Activated CD4-positive, alpha-beta memory T cell treated with anti-CD3 and anti-CD28 coated beads, Interleukin-2, amount 10 ng/mL, durations not matched to agents 7 days and 5 days (primary cell): ENCODE results near the gene CYB5B. TPM values are rescaled to one million over a fixed set of nuclear protein-coding genes. Genes with fewer than 3 reads are reported as not detected.

ENCODE experiments used
- CTCF ChIA-PET: fragments of 350-600 bp; sonication (Branson Sonifier 250); formaldehyde crosslinking; loops from one replicate; lab custom pipeline; 2021; ENCODE audit warnings: antibody characterized with exemption, inconsistent platforms; lab: Charles Lee
- POLR2A ChIA-PET: fragments of 350-600 bp; sonication (Branson Sonifier 250); formaldehyde crosslinking; loops from one replicate; lab custom pipeline; 2021; ENCODE audit warnings: antibody characterized with exemption; lab: Charles Lee
- DNase-seq: peaks from one replicate; pipeline ENCODE4 v3.0.0-alpha.2; 2020
- H3K27ac Mint-ChIP-seq: one replicate; pipeline ENCODE4 v1.8.0; 2021; ENCODE audit warnings: mild to moderate bottlenecking, mixed read lengths
- H3K27me3 Mint-ChIP-seq: one replicate; pipeline ENCODE4 v1.8.0; 2021; ENCODE audit warnings: mixed read lengths
- H3K36me3 Mint-ChIP-seq: one replicate; pipeline ENCODE4 v1.8.0; 2021; ENCODE audit warnings: low read depth, mixed read lengths
- H3K4me1 Mint-ChIP-seq: one replicate; pipeline ENCODE4 v1.8.0; 2021; ENCODE audit warnings: mixed read lengths
- H3K4me3 Mint-ChIP-seq: one replicate; pipeline ENCODE4 v1.8.0; 2021; ENCODE audit warnings: mild to moderate bottlenecking, mixed read lengths
- H3K9me3 Mint-ChIP-seq: one replicate; pipeline ENCODE4 v1.8.0; 2021; ENCODE audit warnings: mixed read lengths
- total RNA-seq, 2 experiments: library from RNA; stranded (reverse); gene quantifications; one replicate each; pipeline ENCODE4 v1.2.3, GENCODE V29; 2021

The CYB5B gene
- 100 to 1,000 TPM; 149 to 152 TPM for total RNA-seq

DNA sequence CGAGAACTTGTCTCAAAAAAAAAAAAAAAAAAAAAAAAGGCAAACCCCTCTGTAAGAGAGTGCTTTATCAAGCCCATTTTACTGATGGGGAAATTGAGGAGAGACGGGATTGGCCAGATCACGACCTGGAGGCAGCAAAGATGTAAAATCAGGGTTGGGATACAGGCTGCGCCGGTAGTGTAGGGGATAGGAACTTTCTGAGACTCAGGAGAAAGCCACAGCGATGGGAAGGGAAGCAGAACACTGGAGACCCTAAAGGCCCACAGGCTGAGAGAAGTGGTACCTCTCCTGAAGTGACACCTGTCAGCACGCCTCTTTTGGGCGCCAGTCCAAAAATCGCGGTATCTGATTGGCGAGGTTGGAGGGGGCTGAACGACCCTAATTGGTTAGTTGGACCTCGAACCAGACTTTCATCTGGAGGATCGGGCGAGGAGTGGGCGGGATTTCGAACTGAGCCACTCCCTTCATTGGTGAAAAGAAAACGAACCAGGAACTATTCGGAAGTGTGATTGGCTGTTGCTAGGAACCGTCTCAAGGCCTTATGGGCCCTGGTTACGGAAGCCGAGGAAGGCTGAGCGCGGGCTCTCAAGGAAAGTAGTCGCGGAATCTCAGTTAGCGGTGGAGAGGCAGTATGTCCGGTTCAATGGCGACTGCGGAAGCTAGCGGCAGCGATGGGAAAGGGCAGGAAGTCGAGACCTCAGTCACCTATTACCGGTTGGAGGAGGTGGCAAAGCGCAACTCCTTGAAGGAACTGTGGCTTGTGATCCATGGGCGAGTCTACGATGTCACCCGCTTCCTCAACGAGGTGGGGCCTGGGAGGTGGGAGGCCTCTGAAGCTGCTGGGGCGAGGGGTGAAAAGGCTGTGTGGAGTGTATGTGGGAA, at the start of gene CYB5B:
Gene CYB5B, plus strand, starts transcription at position 567 of the 882 bp plus-strand sequence. Its CDS starts 65 bp downstream, at position 632.
- POLR2A ChIA-PET, result interaction anchor here (0.7 to 3.6 kb wide), 16 partner anchors 16 to 337 kb away, joined by 3 to 21 read pairs (median 4); partner anchors contain the start of genes CHTF8, NQO1, PDF and SNTB2
- Mint-ChIP-seq H3K27ac (peak within 1 kb of the TSS; percentile 84), H3K9me3 (peaks cover 10% of the 10 kb centered on the region), H3K27me3 (no peaks in the 10 kb centered on the region), H3K36me3 (peaks cover 35% of the 10 kb centered on the region), H3K4me1 (peaks cover 40% of the 10 kb centered on the region), H3K4me3 (peak within 1 kb of the TSS; percentile 87)
- peak; percentile 96 for DNase-seq
- CTCF ChIA-PET, result interaction anchor here (0.6 to 1.8 kb wide), 5 partner anchors 12 to 330 kb away, joined by 3 to 11 read pairs (median 6); partner anchors contain the start of gene NOB1

DNA sequence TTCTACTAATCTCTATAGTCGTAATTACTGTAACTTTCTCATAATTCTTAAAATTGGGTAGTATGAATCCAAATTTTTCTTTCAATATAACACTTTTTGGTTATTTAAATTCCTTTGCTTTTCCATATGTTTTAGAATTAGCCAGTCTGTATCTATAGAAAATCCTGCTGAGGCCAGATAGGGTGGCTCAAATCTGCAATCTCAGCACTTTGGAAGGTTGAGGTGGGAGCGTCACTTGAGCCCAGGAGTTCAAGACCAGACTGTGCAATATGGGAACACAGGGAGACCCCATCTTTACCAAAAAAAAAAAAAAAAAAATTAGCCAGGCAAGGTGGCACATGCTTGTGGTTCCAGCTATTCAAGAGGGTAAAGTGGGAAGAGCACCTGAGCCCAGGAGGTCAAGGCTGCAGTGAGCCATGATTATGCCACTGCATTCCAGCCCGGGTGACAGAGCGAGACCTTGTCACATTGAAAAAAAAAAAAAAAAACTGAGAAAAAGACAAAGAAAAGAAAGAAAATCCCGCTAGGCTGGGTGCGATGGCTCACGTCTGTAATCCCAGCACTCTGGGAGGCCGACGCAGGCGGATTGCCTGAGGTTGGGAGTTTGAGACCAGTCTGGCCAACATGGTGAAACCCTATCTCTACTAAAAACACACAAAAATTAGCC, 47.9 kb upstream of the CYB5B start:
- POLR2A ChIA-PET, result interaction anchor here (2.0 kb wide), 1 partner anchor 8 kb away, joined by 6 read pairs; no protein-coding TSS in a partner anchor
- Mint-ChIP-seq H3K4me1 (peaks cover 9% of the 10 kb centered on the region), H3K4me3 (no peak overlapping the region), H3K27ac (no peak overlapping the region), H3K9me3 (no peaks in the 10 kb centered on the region), H3K27me3 (no peaks in the 10 kb centered on the region), H3K36me3 (peaks cover 52% of the 10 kb centered on the region)
- DNase-seq, result no peak
- CTCF ChIA-PET, result interaction anchor here (0.6 kb wide), 1 partner anchor 991 kb away, joined by 3 read pairs; no protein-coding TSS in a partner anchor

- ChIA-PET POLR2A (interaction anchor here (0.8 to 1.1 kb wide), 3 partner anchors 38 to 349 kb away, joined by 3 read pairs; no protein-coding TSS in a partner anchor), CTCF (interaction anchor here (7.7 kb wide), 1 partner anchor 18 kb away, joined by 39 read pairs; no protein-coding TSS in a partner anchor)
- peaks cover 54% of the 10 kb centered on the region for H3K36me3 Mint-ChIP-seq
- no peaks in the 10 kb centered on the region for H3K27me3 Mint-ChIP-seq
- no peak overlapping the region for H3K27ac Mint-ChIP-seq
- no peak overlapping the region for H3K4me3 Mint-ChIP-seq
- DNase-seq, result no peak
- peaks cover 18% of the 10 kb centered on the region for H3K4me1 Mint-ChIP-seq
- H3K9me3 Mint-ChIP-seq, result no peaks in the 10 kb centered on the region
These were observed 46.4 kb upstream of the CYB5B start for GRCh38 chr16:69378036-69378435.

- no peaks in the 10 kb centered on the region for H3K9me3 Mint-ChIP-seq
- no peaks in the 10 kb centered on the region for H3K27me3 Mint-ChIP-seq
- H3K27ac Mint-ChIP-seq, result no peak overlapping the region
- H3K4me1 Mint-ChIP-seq, result peaks cover 24% of the 10 kb centered on the region
- POLR2A ChIA-PET, result interaction anchor here (0.6 to 1.1 kb wide), 4 partner anchors 38 to 1815 kb away, joined by 3 read pairs; no protein-coding TSS in a partner anchor
- H3K36me3 Mint-ChIP-seq, result peaks cover 57% of the 10 kb centered on the region
- CTCF ChIA-PET, result interaction anchor here (7.7 kb wide), 1 partner anchor 18 kb away, joined by 39 read pairs; no protein-coding TSS in a partner anchor
- H3K4me3 Mint-ChIP-seq, result no peak overlapping the region
- DNase-seq, result no peak
These were observed 45.7 kb upstream of the CYB5B start for GRCh38 chr16:69378760-69379159.

GRCh38 chr16:69381231-69381630, 43.2 kb upstream of the CYB5B start:
- Mint-ChIP-seq H3K27me3 (no peaks in the 10 kb centered on the region), H3K36me3 (peaks cover 65% of the 10 kb centered on the region), H3K4me1 (peaks cover 39% of the 10 kb centered on the region), H3K9me3 (no peaks in the 10 kb centered on the region), H3K4me3 (no peak overlapping the region), H3K27ac (no peak overlapping the region)
- ChIA-PET POLR2A (interaction anchor here (1.2 to 2.0 kb wide), 3 partner anchors 41 to 373 kb away, joined by 3 to 7 read pairs (median 3); partner anchors contain the start of genes COG8, NIP7 and NOB1), CTCF (interaction anchor here (0.7 to 7.7 kb wide), 3 partner anchors 15 to 84 kb away, joined by 3 to 39 read pairs (median 3); no protein-coding TSS in a partner anchor)
- no peak for DNase-seq

DNA sequence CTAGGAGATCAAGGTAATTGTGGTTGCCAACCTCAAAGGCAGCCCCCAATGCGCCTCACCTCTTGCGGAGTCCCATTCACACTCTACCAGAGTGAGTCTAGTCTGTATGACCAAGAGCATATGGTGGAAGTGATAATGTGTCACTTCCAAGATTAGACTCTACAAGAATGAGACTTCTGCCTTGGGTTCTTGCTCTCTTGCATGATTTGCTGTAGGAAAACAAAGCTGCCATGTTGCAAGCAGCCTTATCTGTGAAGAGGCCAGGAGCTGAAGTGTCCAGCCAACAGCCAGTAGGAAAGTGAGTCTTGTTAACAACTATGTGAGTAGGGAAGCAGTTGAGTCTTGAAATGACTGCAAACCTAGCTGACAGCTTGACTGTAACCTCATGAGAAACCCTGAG, 42.0 kb upstream of the CYB5B start:
- Mint-ChIP-seq H3K27me3 (no peaks in the 10 kb centered on the region), H3K27ac (no peak overlapping the region), H3K4me1 (peaks cover 41% of the 10 kb centered on the region), H3K36me3 (peaks cover 64% of the 10 kb centered on the region), H3K4me3 (no peak overlapping the region), H3K9me3 (no peaks in the 10 kb centered on the region)
- no peak for DNase-seq
- ChIA-PET CTCF (interaction anchor here (7.7 kb wide), 1 partner anchor 14 kb away, joined by 39 read pairs; no protein-coding TSS in a partner anchor), POLR2A (interaction anchor here (0.8 kb wide), 1 partner anchor 53 kb away, joined by 3 read pairs; no protein-coding TSS in a partner anchor)

DNA sequence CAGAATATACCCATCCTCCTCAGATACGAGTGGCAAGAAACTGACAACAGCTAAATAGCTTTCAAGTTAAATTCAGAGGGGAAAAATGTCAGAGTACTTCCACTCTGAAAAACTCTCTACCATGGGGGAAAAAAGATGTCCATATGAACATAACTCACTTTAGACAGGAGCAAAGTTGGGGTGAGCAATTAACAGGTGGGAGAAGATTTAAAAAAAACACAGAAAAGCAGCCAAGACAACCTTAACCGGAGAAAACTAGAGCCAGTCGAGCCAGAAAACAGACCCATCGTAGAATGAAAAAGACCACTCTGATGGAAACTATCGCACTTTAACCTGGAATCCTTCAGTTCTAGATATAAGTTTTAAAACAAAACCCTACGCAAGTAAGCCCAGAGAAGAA, 39.4 kb upstream of the CYB5B start:
- Mint-ChIP-seq H3K27me3 (no peaks in the 10 kb centered on the region), H3K4me1 (peaks cover 37% of the 10 kb centered on the region), H3K36me3 (peaks cover 41% of the 10 kb centered on the region), H3K4me3 (peak overlapping the region; percentile 93), H3K27ac (peak overlapping the region; percentile 91), H3K9me3 (no peaks in the 10 kb centered on the region)
- ChIA-PET CTCF (interaction anchor here (0.6 to 7.7 kb wide), 5 partner anchors 12 to 807 kb away, joined by 3 to 39 read pairs (median 5); partner anchors contain the start of gene NOB1), POLR2A (interaction anchor here (1.1 to 3.3 kb wide), 9 partner anchors 10 to 377 kb away, joined by 3 to 34 read pairs (median 4); partner anchors contain the start of genes COG8, CYB5B, NIP7 and NOB1)
- no peak for DNase-seq

DNA sequence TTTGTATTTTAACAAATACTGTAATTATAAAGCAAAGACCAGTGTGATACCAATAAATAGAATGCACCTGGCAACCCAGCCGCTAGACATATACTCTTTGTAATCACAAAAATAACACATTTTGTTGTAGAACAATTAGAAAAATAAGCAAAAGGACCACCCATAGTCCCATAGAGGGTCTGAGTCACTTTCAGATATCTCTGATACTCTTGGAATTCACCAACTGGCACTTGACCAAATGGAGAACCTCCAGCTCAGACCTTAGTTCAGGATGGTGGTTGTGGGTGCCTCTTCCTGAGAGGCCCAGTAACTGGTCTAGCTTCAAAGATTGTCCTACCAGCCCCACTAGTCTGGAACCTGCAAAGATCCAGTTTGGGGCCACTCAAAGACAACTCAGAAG, 37.8 kb upstream of the CYB5B start:
- DNase-seq, result no peak
- ChIA-PET CTCF (interaction anchor here (1.3 to 1.4 kb wide), 2 partner anchors 10 to 48 kb away, joined by 3 to 10 read pairs; partner anchors contain the start of gene COG8), POLR2A (interaction anchor here (0.6 to 3.3 kb wide), 9 partner anchors 10 to 178 kb away, joined by 3 to 34 read pairs (median 3); partner anchors contain the start of genes COG8, CYB5B, NIP7 and PDF)
- no peaks in the 10 kb centered on the region for H3K9me3 Mint-ChIP-seq
- H3K36me3 Mint-ChIP-seq, result peaks cover 30% of the 10 kb centered on the region
- H3K27ac Mint-ChIP-seq, result no peak overlapping the region
- peak overlapping the region; percentile 93 for H3K4me3 Mint-ChIP-seq
- peaks cover 32% of the 10 kb centered on the region for H3K4me1 Mint-ChIP-seq
- H3K27me3 Mint-ChIP-seq, result no peaks in the 10 kb centered on the region

DNA sequence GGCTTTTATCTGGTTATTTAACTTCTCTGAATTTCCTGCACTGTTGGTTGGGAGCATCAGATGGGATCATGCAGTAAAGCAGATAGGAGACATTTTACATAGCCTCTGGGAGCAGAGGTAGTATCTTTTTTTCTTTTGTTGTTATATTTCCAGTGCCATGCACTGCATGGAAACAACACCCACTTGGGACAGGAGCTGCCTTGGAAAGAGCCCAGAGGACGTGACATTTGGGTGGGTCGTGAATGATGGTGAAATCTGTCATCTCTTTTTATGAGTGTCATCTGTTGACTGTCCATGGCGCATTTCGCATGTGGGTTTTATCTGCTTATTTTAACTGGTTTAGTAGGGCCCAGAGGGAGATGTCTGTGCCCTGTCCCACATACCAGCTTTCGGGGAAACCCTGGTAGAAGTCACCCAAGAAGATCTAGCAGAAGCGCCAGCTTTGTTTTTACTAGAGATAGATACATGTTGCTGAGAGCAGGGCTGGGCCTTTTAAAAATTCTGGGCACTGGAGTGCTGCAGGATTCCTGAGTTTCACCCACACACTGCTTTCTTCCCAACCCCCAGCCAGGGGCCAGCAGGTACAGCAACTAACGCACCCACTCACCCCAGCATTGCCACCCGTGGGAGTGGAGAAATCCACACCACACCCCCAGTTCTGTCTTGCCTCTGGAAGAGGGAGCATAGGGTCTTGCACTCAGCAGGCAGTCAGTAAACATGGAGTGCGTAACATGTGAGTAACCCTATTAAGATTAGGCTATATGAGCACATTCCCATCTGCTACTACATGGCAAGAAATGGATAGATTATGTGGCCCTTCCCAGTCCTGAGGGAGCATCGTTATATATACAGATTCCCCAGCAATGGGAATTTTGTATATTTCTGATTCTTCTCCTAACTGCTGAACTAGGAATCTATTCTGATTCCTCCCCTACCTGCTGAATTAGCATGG, 30.2 kb upstream of the CYB5B start:
- POLR2A ChIA-PET, result no interaction called here
- Mint-ChIP-seq H3K4me1 (peaks cover 9% of the 10 kb centered on the region), H3K27me3 (peaks cover 13% of the 10 kb centered on the region), H3K36me3 (no peaks in the 10 kb centered on the region), H3K9me3 (no peaks in the 10 kb centered on the region), H3K27ac (no peak overlapping the region), H3K4me3 (no peak overlapping the region)
- CTCF ChIA-PET, result no interaction called here
- DNase-seq, result no peak

DNA sequence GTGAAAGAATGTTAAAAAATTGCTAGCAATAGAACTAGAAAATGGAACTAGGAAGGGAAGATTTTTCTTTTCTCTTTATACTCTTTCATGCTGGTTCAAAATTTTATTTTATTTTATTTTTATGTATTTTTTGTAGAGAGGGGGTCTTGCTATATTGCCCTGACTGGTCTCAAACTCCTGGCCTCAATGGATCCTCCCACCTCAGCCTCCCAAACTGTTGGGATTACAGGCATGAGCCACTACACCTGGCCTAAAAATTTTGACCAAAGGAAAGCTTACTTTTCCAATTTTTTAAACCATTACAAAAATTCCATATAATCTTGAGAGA, 28.6 kb upstream of the CYB5B start:
- Mint-ChIP-seq H3K36me3 (no peaks in the 10 kb centered on the region), H3K4me1 (peaks cover 14% of the 10 kb centered on the region), H3K27me3 (peaks cover 15% of the 10 kb centered on the region), H3K27ac (no peak overlapping the region), H3K9me3 (no peaks in the 10 kb centered on the region), H3K4me3 (no peak overlapping the region)
- ChIA-PET CTCF (interaction anchor here (0.6 to 3.1 kb wide), 34 partner anchors 8 to 535 kb away, joined by 3 to 39 read pairs (median 4); partner anchors contain the start of genes CYB5B, NOB1, TERF2 and WWP2), POLR2A (interaction anchor here (0.6 to 2.2 kb wide), 7 partner anchors 10 to 1530 kb away, joined by 3 to 16 read pairs (median 6); partner anchors contain the start of genes CYB5B, NOB1 and TERF2)
- DNase-seq, result no peak
